Motor neuron (in vitro differentiated cells): Measurements from ENCODE around the gene ACSBG1. TPM values are rescaled to one million over a fixed set of nuclear protein-coding genes. Genes with fewer than 3 reads are reported as not detected.

ENCODE experiments used
- ATAC-seq, 8 experiments: fragments of 200-7000 bp; cut with Tn5 transposase; replicated peaks in 6 of 8; 2 replicates each; pipeline ENCODE4 v1.8.0; 2021; ENCODE audit warnings: mild to moderate bottlenecking in 8 of 8, moderate library complexity in 8 of 8
- H3K27ac ChIP-seq, 2 donors: fragments of 250-450 bp; sonication (Bioruptor Pico); 2 replicates each; pipeline ENCODE4 v1.9.0; 2021; ENCODE audit warnings: antibody characterized with exemption in 2 of 2, mild to moderate bottlenecking in 2 of 2, moderate library complexity in 1 of 2
- H3K4me1 ChIP-seq, 2 donors: fragments of 250-450 bp; sonication (Bioruptor Pico); replicated peaks in 1 of 2; 2 replicates each; pipeline ENCODE4 v1.6.1; 2021; ENCODE audit warnings: antibody characterized with exemption in 2 of 2, mild to moderate bottlenecking in 2 of 2, moderate library complexity in 1 of 2
- H3K4me3 ChIP-seq, 5 donors: fragments of 250-450 bp; sonication (Bioruptor Pico); 2 replicates each; pipeline ENCODE4 v1.9.0; 2021; ENCODE audit warnings: antibody characterized with exemption in 5 of 5, mild to moderate bottlenecking in 5 of 5, moderate library complexity in 4 of 5
- WGBS, 10 experiments: fragments of 450-650 bp; shearing (Covaris generic); methylation state at CpG; one replicate each; pipeline ENCODE4 v1.0.0; 2022; 5-methylcytosine and 5-hydroxymethylcytosine counted together
- in situ Hi-C, 9 experiments: fragments of 400-800 bp; cut with MboI; loops; one replicate each; pipeline ENCODE4 v1.15.0; 2021; ENCODE audit warnings: low sequenced_read_pairs in 9 of 9, low pct_unique_long_range_greater_than_20kb in 2 of 9; ENCODE audit not compliant: unreplicated experiment in 9 of 9
- total RNA-seq, 8 experiments: library from RNA; unstranded; fragments of 300-600 nt; gene quantifications; 2 replicates each; pipeline versions ENCODE4 v1.2.3 to v1.2.4, GENCODE V29; 2022

The ACSBG1 gene
- total RNA-seq, 8 experiments from 2014 or later: 0.49 to 9.1 (median 1.9) TPM

DNA sequence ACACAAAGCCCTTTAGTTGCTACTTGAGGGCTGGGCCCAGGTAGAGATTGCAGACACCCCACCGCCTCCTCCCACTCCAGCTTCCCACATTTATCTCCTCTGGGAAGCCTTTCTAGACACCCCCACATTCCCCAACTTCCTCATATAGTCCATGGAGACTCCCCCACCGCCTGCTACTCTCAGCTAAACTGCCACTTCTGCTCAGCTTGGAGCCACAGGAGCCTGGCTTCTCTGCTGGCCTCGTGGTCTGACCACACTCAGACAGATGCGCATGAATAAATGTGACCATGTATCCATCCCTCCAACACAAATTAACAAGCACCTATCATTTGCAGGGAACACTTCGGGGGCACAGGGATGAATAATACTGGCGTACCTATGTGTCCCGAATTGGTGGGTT, 10.5 kb upstream of the ACSBG1 start:
- 0 to 100% (median 36%) methylated on average over 1 to 5 of the region's 7 CpGs; no CpG with 5 or more reads in 7 of the 10 experiments for WGBS, 10 experiments
- peak overlapping the region in 2 of 5 donors; percentile 6 to 19 for H3K4me3 ChIP-seq
- no peak overlapping the region for H3K27ac ChIP-seq
- ATAC-seq: peak in 3 of 8 experiments; percentile 5 to 58 (median 36)
- in situ Hi-C loops: loop anchor here (10.0 to 25.0 kb wide), 3 partner anchors 110 to 283 kb away; partner anchors contain the start of gene CIB2 (in 1 of the 9)
- H3K4me1 ChIP-seq: peaks cover 7 to 12% of the 10 kb centered on the region in 2 donors

DNA sequence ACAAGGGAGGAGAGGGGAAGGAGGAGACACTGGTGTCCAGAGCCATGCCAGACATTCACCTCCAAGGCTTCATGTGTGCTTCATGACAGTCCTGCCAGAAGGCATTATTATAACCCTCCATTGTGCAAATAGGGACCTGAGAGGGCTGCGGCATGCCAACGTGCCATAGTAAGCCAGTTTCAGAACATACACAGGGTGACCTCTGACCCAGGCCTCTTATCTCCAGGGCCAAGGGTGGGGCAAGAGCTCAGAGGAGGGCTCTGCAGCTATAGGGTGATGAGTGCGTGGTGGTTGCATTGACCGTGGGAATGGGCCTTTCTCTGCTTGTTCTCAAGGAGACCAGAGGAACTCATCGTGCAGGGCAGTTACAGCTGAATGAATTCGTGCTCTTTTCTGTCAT, 9.7 kb upstream of the ACSBG1 start:
- peak in 1 of 8 experiments; percentile 23 for ATAC-seq
- in situ Hi-C loops: loop anchor here (10.0 to 25.0 kb wide), 3 partner anchors 109 to 282 kb away; partner anchors contain the start of gene CIB2 (in 1 of the 9)
- peaks cover 7 to 12% of the 10 kb centered on the region in 2 donors for H3K4me1 ChIP-seq
- WGBS, 10 experiments: 63 to 95% (median 82%) methylated on average over 2 to 4 of the region's 6 CpGs; no CpG with 5 or more reads in 4 of the 10 experiments
- H3K4me3 ChIP-seq: no peak overlapping the region
- H3K27ac ChIP-seq: no peak overlapping the region

DNA sequence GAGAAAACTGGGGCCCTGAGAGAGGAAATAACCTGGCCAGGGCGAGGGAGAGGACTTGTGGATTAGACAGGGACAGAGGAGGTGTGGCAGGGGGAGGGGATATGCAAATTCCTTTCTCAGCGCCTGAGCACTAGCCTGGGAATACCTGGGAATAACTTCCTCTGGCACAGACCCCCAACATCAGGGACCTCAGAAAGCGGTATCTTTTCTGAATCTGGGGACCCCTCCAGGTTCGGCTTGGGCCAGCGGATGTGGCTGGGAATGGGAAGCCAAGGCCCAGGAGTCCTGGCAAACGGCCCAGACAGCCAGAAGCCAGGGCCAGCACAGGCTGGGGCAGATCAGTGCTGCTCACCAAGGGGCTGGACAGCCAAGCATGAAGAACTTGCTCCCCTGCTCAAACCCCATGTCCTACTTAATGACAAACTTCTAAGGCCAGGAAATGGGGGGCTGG, 9.2 kb upstream of the ACSBG1 start:
- in situ Hi-C loops: loop anchor here (10.0 to 25.0 kb wide), 3 partner anchors 109 to 281 kb away; partner anchors contain the start of gene CIB2 (in 1 of the 9)
- peak in 5 of 8 experiments; percentile 16 to 67 (median 61) for ATAC-seq
- 0 to 83% (median 40%) methylated on average over 1 to 4 of the region's 6 CpGs; no CpG with 5 or more reads in 3 of the 10 experiments for WGBS, 10 experiments

DNA sequence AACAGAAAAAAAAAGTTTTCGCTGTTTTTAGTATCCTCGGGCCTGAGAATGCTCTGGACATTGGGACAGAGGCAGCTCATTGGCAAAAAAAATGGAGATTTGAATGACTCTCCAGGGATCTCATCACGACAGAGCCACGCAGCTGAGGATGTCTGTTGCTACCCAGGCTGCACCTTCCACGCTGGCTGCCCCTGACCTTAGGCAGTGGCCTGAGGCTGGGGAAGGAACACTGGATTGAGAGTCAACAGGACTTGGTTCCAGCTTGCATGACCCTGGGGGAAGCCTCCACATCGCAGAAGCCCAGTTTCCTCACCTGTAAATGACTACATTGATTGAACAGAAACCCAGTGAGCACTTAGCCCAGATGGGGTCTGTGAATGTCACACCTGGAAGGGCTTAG, 8.7 kb upstream of the ACSBG1 start:
- H3K4me3 ChIP-seq: peak overlapping the region in 1 of 5 donors; percentile 2
- WGBS, 10 experiments: 40 to 95% (median 77%) methylated on average over 1 to 6 of the region's 6 CpGs; no CpG with 5 or more reads in 2 of the 10 experiments
- ATAC-seq: peak in 5 of 8 experiments; percentile 7 to 67 (median 59)
- peaks cover 7 to 12% of the 10 kb centered on the region in 2 donors for H3K4me1 ChIP-seq
- peak overlapping the region; percentile 60 to 77 for H3K27ac ChIP-seq
- in situ Hi-C loops: loop anchor here (10.0 to 25.0 kb wide), 3 partner anchors 108 to 281 kb away; partner anchors contain the start of gene CIB2 (in 1 of the 9)

More for the DNA sequence above, 9.2 kb upstream of the ACSBG1 start:
- H3K27ac ChIP-seq: peak overlapping the region; percentile 60 to 77
- peak overlapping the region in 2 of 5 donors; percentile 2 to 6 for H3K4me3 ChIP-seq
- H3K4me1 ChIP-seq: peaks cover 7 to 12% of the 10 kb centered on the region in 2 donors

DNA sequence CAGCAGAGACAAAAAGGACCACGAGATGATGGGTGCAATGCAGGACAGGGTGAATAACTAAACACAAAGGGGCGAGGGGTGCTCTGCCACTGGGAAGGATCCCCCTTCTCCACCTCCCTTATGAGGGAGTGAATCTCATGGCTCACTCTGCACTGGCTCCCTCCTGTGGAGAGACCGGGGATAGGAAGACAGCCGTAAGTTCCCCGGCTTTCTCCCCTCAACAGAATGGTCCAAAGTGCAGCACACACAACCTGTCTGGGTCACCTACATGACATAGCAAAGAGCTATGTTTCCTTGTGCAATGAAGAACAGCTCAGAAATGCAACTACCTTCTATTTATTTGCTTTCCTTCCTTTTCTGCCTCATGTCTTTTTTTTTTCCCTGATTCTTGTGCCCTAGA, 7.8 kb upstream of the ACSBG1 start:
- H3K4me3 ChIP-seq: no peak overlapping the region
- in situ Hi-C loops: loop anchor here (10.0 to 25.0 kb wide), 3 partner anchors 107 to 280 kb away; partner anchors contain the start of gene CIB2 (in 1 of the 9)
- 20 to 87% (median 65%) methylated on average over 1 to 4 of the region's 5 CpGs; no CpG with 5 or more reads in 3 of the 10 experiments for WGBS, 10 experiments
- peaks cover 7 to 12% of the 10 kb centered on the region in 2 donors for H3K4me1 ChIP-seq
- ATAC-seq: peak in 1 of 8 experiments; percentile 32
- H3K27ac ChIP-seq: no peak overlapping the region

DNA sequence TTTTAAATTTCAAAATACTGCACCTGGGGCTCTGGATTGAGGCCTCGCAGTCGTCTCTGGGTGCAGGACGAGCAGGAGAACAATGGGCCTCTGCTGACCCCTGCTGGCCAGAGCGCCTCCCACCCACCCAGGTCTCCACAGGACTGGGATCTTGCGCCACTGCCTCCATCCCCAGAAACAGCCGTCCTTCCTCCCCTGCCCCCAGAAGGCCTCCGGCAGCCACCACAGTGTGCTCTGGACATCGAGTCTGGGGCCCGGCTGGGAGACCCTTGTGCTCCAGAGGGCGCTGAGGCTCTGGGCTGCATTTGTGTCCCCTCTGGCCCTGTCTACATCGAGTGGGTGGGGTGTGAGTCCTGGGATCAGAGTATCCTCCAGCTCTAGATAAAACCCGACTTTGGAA, 6.7 kb upstream of the ACSBG1 start:
- WGBS, 10 experiments: 0 to 60% (median 9%) methylated on average over 1 to 6 of the region's 12 CpGs; no CpG with 5 or more reads in 4 of the 10 experiments
- in situ Hi-C loops: loop anchor here (10.0 to 25.0 kb wide), 3 partner anchors 106 to 279 kb away; partner anchors contain the start of gene CIB2 (in 1 of the 9)
- no peak overlapping the region for H3K4me3 ChIP-seq
- peaks cover 7 to 12% of the 10 kb centered on the region in 2 donors for H3K4me1 ChIP-seq
- peak; percentile 68 to 99 (median 94) for ATAC-seq
- no peak overlapping the region for H3K27ac ChIP-seq

DNA sequence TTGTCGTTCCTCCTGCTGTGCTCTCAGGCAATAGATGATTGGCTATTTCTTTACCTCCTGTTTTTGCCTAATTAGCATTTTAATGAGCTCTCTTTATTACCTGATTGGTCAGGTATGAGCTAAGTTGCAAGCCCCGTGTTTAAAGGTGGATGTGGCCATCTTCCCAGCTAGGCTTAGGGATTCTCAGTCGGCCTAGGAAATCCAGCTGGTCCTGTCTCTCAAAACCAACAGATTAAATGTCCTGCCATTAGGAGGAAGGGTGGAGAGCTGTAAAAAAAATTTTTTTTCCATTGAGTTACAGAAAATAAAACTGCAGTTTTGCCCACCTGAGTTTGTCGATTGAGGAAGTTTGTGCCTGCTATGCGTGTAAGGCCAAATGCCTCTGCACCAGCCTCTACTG, 5.4 kb upstream of the ACSBG1 start:
- Histone ChIP-seq H3K4me1 (peaks cover 9 to 11% of the 10 kb centered on the region in 2 donors), H3K4me3 (no peak overlapping the region), H3K27ac (no peak overlapping the region)
- no peak for ATAC-seq
- in situ Hi-C loops: loop anchor here (10.0 to 25.0 kb wide), 4 partner anchors 65 to 278 kb away; partner anchors contain the start of gene CIB2 (in 1 of the 9)
- 28 to 100% (median 73%) methylated on average over 1 to 5 of the region's 5 CpGs; no CpG with 5 or more reads in 2 of the 10 experiments for WGBS, 10 experiments

DNA sequence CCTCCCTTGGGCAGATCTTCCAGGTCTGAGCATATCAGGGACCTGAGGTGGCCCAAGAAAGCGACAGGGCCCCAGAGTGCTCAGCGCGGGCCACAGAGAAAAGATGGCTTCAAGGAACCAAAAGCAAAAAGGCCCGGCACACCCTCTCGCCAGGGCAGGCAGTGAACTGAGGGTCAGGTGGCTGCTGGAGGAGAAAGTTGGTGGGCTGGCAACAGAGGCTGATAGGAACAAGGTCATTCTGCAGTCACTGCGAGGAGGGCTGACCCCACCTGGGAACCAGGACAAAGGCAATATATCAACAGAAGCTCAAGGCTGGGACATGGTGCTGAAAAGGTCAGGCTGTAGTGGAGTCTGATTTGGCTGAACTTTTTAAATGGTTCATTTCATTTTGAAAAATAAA, 2.8 kb upstream of the ACSBG1 start:
- WGBS, 10 experiments: 43 to 67% (median 55%) methylated on average over 1 to 6 of the region's 6 CpGs; no CpG with 5 or more reads in 6 of the 10 experiments
- ATAC-seq: no peak
- Histone ChIP-seq H3K4me3 (no peak overlapping the region), H3K27ac (no peak overlapping the region), H3K4me1 (peaks cover 9 to 12% of the 10 kb centered on the region in 2 donors)
- in situ Hi-C loops: loop anchor here (10.0 to 25.0 kb wide), 3 partner anchors 62 to 275 kb away; no protein-coding TSS in a partner anchor

DNA sequence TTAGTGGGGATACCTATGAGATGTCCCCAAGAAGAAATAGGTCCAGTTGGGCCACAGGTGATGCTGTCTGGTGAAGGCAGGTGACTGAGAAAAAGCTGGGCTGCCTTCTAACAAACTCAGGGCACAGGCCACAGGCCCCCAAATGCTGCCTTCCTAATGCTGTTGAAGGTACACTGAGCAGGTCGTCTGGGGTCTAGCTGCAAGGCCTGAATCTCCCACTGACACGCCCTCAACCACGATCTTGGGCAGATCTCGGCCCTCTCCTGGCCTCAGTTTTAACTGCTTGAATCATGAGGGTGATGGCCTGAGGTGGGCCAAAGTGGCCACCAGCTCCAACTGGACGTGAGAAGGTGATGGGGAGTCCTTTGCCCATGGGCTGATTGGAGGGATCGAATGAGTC, 2.1 kb upstream of the ACSBG1 start:
- in situ Hi-C loops: loop anchor here (10.0 to 25.0 kb wide), 3 partner anchors 62 to 274 kb away; no protein-coding TSS in a partner anchor
- Histone ChIP-seq H3K4me1 (peaks cover 9 to 12% of the 10 kb centered on the region in 2 donors), H3K4me3 (no peak overlapping the region), H3K27ac (no peak overlapping the region)
- 87 to 93% (median 89%) methylated on average over 3 to 6 of the region's 6 CpGs; no CpG with 5 or more reads in 7 of the 10 experiments for WGBS, 10 experiments
- no peak for ATAC-seq

DNA sequence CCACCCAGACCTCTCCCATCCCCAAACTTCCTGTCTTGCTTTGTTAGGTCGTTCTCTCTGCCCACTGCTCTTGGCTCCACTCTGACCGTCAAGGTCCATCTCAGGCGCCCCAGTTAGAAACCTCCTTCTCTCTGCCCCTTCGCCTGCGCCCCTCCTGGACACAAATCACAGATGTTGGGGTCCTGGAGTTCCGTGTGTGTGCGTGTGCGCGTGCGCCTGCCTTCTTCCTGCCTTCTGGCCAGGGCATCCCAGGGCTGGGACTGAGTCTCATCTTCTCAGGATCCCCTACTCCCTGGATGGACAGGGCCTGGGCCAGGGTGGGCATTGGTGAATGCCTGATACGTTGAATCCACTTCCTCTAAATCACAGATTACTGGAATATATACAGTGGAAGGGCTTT, 869 bp downstream of the ACSBG1 start:
- no peak for ATAC-seq
- in situ Hi-C loops: loop anchor here (10.0 to 25.0 kb wide), 3 partner anchors 59 to 271 kb away; no protein-coding TSS in a partner anchor
- H3K4me3 ChIP-seq: no peak overlapping the region
- no peak overlapping the region for H3K27ac ChIP-seq
- peaks cover 9 to 12% of the 10 kb centered on the region in 2 donors for H3K4me1 ChIP-seq
- WGBS, 10 experiments: 20 to 100% (median 70%) methylated on average over 1 to 9 of the region's 11 CpGs; no CpG with 5 or more reads in 4 of the 10 experiments

DNA sequence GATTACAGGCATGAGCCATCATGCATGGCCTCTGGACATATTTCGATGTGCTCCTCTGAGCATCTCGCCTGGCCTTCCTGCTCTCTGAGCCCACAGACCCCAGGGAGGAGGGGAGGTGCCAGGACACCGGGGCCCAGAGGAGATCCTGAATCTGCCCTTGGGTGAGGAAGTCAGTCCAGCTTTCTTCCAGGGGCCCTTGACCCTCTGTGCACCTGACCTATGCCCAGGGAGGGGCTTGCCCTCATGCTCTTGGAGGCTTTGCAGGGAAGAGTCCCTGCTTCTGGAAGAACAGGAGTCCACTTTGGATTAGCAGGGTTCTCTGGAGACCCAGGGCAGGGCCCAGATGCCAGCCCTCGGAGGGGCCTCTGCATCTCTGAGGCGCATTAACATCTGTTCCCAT, 1.4 kb downstream of the ACSBG1 start:
- 20 to 100% (median 83%) methylated on average over 1 to 3 of the region's 5 CpGs; no CpG with 5 or more reads in 6 of the 10 experiments for WGBS, 10 experiments
- peaks cover 9 to 12% of the 10 kb centered on the region in 2 donors for H3K4me1 ChIP-seq
- no peak for ATAC-seq
- no peak overlapping the region for H3K4me3 ChIP-seq
- H3K27ac ChIP-seq: no peak overlapping the region
- in situ Hi-C loops: loop anchor here (10.0 to 25.0 kb wide), 3 partner anchors 58 to 271 kb away; no protein-coding TSS in a partner anchor

DNA sequence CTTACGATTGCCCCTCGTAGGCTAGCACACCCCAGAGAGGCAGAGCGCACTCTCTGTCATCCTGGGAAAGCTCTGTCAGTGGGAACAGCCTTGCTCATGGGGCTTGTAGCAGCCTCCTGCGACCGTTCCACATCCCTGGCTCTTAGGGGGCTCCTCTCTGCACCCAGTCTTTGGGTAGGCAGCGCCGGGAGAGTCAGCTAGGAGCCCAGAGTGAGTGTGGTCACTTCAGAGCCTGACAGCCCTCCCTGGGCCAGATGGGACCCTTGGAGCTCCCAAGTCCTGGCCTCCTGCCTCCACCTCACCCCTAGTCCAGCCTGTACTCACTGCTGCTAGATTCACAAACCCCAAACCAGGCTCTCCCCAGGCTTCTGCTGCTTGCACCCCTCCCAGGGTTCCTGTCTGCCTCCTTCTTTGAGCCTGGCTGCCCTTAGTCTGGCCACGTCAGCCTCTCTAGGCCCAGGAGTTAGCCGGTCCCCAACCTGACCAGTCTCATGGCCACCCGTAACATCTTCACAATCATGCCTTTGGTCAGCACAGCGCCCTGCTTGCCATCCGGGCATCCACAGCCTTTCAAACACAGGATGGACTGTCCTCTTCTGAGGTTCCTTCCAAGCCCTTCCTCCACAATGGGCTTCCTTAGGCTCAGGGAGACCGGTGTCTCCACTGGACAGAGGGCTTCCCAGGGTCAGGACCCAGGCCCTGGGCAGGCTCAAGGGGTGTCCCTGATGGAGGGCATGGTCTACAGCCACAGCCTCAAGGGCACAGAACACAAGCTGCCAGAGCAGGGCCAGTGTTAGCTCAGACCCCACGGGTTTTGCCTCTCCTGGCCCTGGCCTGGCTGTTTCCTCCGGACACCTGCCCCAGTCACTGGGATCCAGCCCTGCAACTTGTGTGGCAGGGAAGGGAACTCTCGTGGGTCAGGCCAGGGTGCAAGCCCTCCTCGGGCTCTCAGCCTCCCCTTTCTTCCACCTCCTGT, 4.6 kb downstream of the ACSBG1 start:
- H3K27ac ChIP-seq: no peak overlapping the region
- ATAC-seq: no peak
- in situ Hi-C loops: loop anchor here (10.0 to 25.0 kb wide), 3 partner anchors 55 to 267 kb away; no protein-coding TSS in a partner anchor

More for the DNA sequence above, 4.6 kb downstream of the ACSBG1 start:
- Histone ChIP-seq H3K4me1 (peaks cover 3 to 6% of the 10 kb centered on the region in 2 donors), H3K4me3 (no peak overlapping the region)
- WGBS, 10 experiments: 71 to 90% (median 81%) methylated on average over 3 to 9 of the region's 17 CpGs; no CpG with 5 or more reads in 1 of the 10 experiments
